ENCODE measurements around the gene RPLP1. TPM values are rescaled to one million over a fixed set of nuclear protein-coding genes. Genes with fewer than 3 reads are reported as not detected.
"Not testable (repeated sequence)": the region's sequence is repeated elsewhere in the genome, so short reads cannot be mapped to it uniquely, and the experiment has no call there.

The RPLP1 gene
- total RNA-seq, 1 donor from 2014 or later, result 1,829 TPM

DNA sequence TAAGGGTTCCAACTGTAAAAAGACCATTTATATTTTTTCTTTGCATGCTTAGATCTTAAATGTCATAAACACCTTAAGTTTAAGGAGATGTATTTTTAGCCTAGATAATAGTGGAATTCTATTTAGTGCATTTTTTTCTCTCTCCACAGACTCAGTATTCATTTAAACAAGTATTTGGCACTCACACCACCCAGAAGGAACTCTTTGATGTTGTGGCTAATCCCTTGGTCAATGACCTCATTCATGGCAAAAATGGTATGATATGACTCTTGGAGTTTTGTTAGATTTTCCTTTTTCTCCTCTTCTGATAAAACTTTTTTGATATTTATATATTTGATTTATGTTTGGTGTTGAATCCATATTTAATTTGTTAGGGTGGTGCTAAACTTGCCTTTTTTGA, 31.1 kb upstream of the RPLP1 start:
- Mint-ChIP-seq H3K4me3 (no peak overlapping the region), H3K27ac (no peak overlapping the region), H3K4me1 (peaks cover 18% of the 10 kb centered on the region), H3K36me3 (ENCODE audit: low read depth) (peaks cover 55% of the 10 kb centered on the region), H3K27me3 (no peaks in the 10 kb centered on the region), H3K9me3 (no peaks in the 10 kb centered on the region)
- DNase-seq, result no peak
- intact Hi-C loops (cut with micrococcal nuclease), result no loop called here

DNA sequence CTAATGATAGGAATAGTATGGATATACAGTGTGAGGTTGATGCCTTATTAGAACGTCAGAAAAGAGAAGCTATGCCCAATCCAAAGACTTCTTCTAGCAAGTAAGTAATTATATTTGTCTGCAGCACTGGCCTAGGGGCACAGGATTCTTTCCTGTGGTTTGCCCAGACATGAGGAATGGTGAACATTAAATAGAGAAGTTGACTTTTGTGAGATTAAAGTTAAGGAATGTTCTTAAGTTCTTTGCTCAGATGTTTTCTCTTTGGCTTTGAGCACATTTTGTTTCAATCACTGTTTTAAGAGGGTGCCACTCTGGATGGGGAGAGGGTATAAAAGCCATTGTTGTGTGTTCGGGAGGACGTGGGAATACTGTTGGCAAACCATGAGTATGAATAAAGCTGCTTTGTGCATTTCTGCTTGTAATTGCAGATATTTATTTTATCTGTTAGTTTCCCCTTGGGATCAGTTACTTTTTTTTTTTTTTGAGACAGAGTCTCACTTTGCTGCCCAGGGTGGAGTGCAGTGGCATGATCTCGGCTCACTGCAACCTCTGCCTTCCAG, 30.2 kb upstream of the RPLP1 start:
- Mint-ChIP-seq H3K4me1 (peaks cover 16% of the 10 kb centered on the region), H3K4me3 (no peak overlapping the region), H3K36me3 (ENCODE audit: low read depth) (peaks cover 58% of the 10 kb centered on the region), H3K27me3 (no peaks in the 10 kb centered on the region), H3K27ac (no peak overlapping the region), H3K9me3 (no peaks in the 10 kb centered on the region)
- no peak for DNase-seq
- intact Hi-C loops (cut with micrococcal nuclease), result loop anchor here (2.0 kb wide), 1 partner anchor 18 kb away; no protein-coding TSS in a partner anchor

DNA sequence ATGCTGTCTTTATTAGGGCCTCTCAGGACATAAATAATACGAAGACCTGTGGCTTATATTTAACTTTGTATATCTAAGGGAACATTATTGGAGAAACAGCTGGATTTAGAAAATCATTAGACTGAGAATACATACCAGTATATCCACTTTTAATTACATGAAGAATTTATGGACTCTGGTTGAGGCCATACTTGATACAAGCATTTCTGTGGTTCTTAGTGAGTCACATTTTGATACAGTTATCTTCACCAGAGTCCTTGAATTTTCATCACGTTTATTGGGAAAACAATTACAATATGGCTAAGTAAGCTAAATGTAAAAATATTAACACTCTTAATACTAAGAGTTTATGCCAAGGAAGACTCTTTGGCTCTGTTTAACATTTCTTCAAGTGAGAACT, 28.6 kb upstream of the RPLP1 start:
- intact Hi-C loops (cut with micrococcal nuclease), result no loop called here
- no peak overlapping the region for H3K4me3 Mint-ChIP-seq
- H3K27me3 Mint-ChIP-seq, result no peaks in the 10 kb centered on the region
- no peak overlapping the region for H3K27ac Mint-ChIP-seq
- no peaks in the 10 kb centered on the region for H3K9me3 Mint-ChIP-seq
- no peak for DNase-seq
- H3K36me3 Mint-ChIP-seq (ENCODE audit: low read depth), result peaks cover 54% of the 10 kb centered on the region
- peaks cover 7% of the 10 kb centered on the region for H3K4me1 Mint-ChIP-seq

DNA sequence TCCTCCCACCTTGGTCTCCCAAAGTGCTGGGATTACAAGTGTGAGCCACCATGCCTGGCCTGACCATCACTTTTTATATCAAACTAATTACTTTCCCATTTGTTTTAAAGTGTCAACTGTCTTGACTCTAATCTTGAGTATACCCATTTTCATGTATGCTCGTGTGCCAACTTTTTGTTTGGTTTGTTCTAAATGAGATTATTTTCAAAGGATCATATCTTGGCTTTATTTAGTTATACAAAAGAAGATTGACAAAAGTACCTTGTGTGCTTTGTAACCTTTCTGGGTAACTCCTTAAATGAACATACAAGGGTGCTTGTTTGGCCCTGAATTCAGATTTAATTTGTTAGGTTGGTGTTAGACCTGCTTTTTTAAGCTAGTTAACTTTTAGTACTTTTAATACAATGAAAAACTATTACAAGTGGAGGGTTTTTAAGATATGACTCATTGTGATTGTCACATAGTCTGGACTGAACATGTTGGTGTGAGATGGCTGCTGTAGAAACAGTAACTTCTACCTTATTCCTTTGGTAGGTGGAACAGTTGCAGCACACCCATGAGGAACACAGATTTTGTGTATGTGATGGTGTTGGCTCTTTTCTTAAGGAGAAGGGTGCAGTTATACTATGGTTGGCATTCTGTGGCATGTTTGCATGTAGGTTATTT, 27.7 kb upstream of the RPLP1 start:
- peaks cover 54% of the 10 kb centered on the region for H3K36me3 Mint-ChIP-seq (ENCODE audit: low read depth)
- no peak overlapping the region for H3K4me3 Mint-ChIP-seq

DNA sequence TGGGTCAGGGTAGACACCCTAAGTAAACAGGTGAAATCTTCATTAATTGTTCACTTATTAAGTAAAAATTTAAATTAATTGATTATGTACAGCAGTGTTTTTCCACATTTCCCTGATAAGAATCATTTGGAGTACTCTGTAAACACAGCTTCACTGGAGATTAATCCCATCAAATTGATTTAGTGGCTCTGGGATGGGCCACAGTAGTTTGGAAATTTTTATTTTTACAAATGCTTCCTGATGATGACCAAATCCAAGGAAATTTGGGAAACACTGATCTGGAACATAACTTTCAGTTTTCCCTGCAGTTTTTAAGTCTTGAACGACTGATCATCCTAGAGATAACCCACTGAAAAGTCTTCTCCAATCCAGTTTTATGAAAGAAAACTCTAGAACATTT, 18.8 kb upstream of the RPLP1 start:
- H3K27me3 Mint-ChIP-seq, result no peaks in the 10 kb centered on the region
- DNase-seq, result no peak
- peaks cover 58% of the 10 kb centered on the region for H3K36me3 Mint-ChIP-seq (ENCODE audit: low read depth)
- intact Hi-C loops (cut with micrococcal nuclease), result no loop called here
- H3K4me1 Mint-ChIP-seq, result peaks cover 5% of the 10 kb centered on the region
- H3K27ac Mint-ChIP-seq, result no peak overlapping the region
- H3K9me3 Mint-ChIP-seq, result no peaks in the 10 kb centered on the region
- H3K4me3 Mint-ChIP-seq, result no peak overlapping the region

More for the DNA sequence above, 27.7 kb upstream of the RPLP1 start:
- Mint-ChIP-seq H3K27me3 (no peaks in the 10 kb centered on the region), H3K9me3 (no peaks in the 10 kb centered on the region), H3K4me1 (peaks cover 2% of the 10 kb centered on the region), H3K27ac (no peak overlapping the region)
- intact Hi-C loops (cut with micrococcal nuclease), result no loop called here
- DNase-seq, result no peak

DNA sequence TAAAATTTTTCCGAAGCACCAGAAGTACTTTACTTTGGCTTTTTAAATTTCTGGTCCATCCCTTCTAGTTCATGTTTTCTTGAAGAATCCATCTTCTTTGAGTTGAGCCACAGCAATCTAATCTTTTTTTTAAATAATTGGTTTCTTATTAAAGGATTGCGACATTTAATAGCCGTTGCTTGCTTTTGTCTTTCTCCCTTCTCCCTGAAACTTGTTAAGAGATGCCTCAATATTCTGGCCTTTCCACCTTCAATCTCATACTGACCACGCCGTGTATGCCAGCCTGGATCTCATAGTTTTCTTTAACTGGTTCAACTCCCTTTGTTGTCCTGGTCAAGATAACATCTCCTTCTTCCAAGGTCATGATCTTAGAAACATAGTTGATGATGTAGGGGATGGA, 18.4 kb upstream of the RPLP1 start:
- DNase-seq, result no peak
- Mint-ChIP-seq H3K36me3 (ENCODE audit: low read depth) (peaks cover 55% of the 10 kb centered on the region), H3K4me3 (no peak overlapping the region), H3K9me3 (no peaks in the 10 kb centered on the region), H3K4me1 (peaks cover 5% of the 10 kb centered on the region), H3K27me3 (no peaks in the 10 kb centered on the region), H3K27ac (no peak overlapping the region)
- intact Hi-C loops (cut with micrococcal nuclease), result no loop called here

DNA sequence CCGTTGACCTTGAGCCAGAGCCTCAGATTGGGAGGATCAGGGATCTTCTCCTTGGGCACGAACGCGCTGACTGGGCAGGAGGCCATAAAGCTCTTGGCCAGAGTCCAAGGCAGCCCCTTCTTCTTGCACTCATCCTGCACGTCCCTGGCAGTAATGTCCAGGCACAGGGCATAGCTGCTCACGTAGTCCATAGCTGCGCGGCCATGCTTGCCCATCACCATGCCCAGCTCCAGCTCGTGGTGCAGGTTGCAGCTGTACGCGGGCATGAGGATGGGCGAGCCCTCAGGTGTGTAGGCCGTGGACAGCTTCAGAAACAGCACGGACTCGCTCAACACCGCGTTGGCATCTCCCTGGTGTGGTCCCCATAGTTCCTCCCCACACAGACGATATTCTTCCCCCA, 17.9 kb upstream of the RPLP1 start:
- H3K36me3 Mint-ChIP-seq (ENCODE audit: low read depth), result peaks cover 56% of the 10 kb centered on the region
- H3K27ac Mint-ChIP-seq, result no peak overlapping the region
- intact Hi-C loops (cut with micrococcal nuclease), result no loop called here
- DNase-seq, result no peak
- H3K27me3 Mint-ChIP-seq, result no peaks in the 10 kb centered on the region
- no peak overlapping the region for H3K4me3 Mint-ChIP-seq
- H3K4me1 Mint-ChIP-seq, result peaks cover 5% of the 10 kb centered on the region
- H3K9me3 Mint-ChIP-seq, result no peaks in the 10 kb centered on the region

DNA sequence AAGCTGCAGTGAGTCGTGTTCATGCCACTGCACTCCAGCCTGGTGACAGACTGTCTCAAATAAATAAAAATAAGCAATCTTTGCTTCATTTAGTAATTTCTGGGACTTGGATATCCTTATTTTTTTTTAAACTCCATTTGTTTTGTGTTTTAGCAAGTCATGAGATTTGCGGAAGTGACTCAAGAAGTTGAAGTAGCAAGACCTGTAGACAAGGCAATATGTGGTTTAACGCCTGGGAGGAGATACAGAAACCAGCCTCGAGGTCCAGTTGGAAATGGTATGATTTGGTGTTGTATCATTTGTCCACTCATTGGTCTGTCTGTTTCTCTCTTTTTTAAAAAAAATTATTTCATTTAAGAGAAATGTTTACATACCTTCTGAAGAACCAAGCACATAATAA, 16.6 kb upstream of the RPLP1 start:
- no peaks in the 10 kb centered on the region for H3K27me3 Mint-ChIP-seq
- H3K4me3 Mint-ChIP-seq, result no peak overlapping the region
- intact Hi-C loops (cut with micrococcal nuclease), result no loop called here
- H3K9me3 Mint-ChIP-seq, result no peaks in the 10 kb centered on the region
- DNase-seq, result no peak
- no peak overlapping the region for H3K27ac Mint-ChIP-seq
- peaks cover 2% of the 10 kb centered on the region for H3K4me1 Mint-ChIP-seq
- H3K36me3 Mint-ChIP-seq (ENCODE audit: low read depth), result peaks cover 57% of the 10 kb centered on the region

DNA sequence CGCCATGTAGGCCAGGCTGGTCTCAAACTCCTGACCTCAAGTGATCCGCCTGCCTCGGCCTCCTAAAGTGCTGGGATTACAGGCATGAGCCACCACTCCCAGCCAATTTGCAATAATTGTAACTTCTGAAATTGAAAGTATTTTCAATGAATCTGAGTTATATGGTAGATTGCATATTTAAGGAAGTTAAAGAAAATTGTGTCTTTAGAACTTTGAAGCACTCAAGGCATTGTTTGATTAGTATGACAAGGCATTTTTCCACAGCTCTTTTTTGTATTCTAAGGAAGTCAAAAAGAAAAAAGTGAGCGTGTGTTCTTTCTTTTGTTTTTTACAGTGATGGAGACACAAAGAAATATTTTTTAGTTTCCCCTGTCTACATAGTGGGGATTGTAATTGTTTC, 15.7 kb upstream of the RPLP1 start:
- H3K9me3 Mint-ChIP-seq, result no peaks in the 10 kb centered on the region
- no peak overlapping the region for H3K4me3 Mint-ChIP-seq
- no peak overlapping the region for H3K27ac Mint-ChIP-seq
- intact Hi-C loops (cut with micrococcal nuclease), result no loop called here
- no peaks in the 10 kb centered on the region for H3K27me3 Mint-ChIP-seq
- peaks cover 57% of the 10 kb centered on the region for H3K36me3 Mint-ChIP-seq (ENCODE audit: low read depth)
- no peak for DNase-seq
- H3K4me1 Mint-ChIP-seq, result peaks cover 2% of the 10 kb centered on the region

DNA sequence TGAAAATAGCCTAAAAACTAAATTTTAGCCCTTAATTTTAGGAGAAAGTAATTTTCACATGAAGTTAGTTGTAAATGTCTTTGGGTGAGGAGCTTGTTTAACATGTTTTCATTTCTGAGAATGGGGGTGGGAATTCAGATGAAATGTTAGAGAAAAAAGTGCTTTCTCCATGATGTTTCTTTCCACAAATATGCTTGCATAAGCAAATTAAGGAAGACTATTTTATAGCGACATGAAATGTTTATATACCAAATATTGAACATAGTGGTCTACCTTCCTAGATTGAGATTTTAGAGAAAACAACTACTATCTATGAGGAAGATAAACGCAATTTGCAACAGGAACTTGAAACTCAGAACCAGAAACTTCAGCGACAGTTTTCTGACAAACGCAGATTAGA, 13.0 kb upstream of the RPLP1 start:
- Mint-ChIP-seq H3K36me3 (ENCODE audit: low read depth) (peaks cover 54% of the 10 kb centered on the region), H3K27me3 (no peaks in the 10 kb centered on the region), H3K4me1 (peaks cover 15% of the 10 kb centered on the region), H3K4me3 (no peak overlapping the region), H3K27ac (no peak overlapping the region), H3K9me3 (no peaks in the 10 kb centered on the region)
- DNase-seq, result no peak
- intact Hi-C loops (cut with micrococcal nuclease), result loop anchor here (2.0 kb wide), 1 partner anchor 17 kb away; no protein-coding TSS in a partner anchor

DNA sequence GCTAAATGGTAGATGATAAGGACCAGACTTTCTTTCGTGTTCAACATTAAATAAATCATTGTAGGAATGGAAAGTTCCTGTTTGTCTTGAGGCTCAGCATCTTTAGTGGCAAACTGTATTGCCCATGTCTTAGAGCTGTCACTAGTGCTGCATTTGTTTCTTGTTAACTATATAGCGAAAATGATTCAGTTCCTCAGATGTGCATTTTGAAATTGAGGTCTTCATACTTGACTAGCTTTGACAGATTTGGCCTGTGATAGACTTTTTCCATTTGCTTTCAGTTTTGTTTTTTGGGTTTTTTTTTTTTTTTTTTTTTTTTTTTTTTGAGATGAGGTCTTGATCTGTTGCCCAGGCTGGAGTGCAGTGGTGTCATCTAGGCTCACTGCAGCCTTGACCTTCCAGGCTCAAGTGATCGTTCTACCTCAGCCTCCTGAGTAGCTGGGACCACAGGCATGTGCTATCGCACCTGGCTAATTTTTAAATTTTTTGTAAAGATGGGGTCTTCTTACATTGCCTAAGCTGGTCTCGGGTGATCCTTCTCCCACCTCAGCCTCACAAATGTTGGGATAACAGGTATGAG, 9.5 kb upstream of the RPLP1 start:
- peak overlapping the region; percentile 55 for H3K4me3 Mint-ChIP-seq
- intact Hi-C loops (cut with micrococcal nuclease), result loop anchor here (1.0 kb wide), 1 partner anchor 9 kb away; the partner anchor contains the start of gene RPLP1

DNA sequence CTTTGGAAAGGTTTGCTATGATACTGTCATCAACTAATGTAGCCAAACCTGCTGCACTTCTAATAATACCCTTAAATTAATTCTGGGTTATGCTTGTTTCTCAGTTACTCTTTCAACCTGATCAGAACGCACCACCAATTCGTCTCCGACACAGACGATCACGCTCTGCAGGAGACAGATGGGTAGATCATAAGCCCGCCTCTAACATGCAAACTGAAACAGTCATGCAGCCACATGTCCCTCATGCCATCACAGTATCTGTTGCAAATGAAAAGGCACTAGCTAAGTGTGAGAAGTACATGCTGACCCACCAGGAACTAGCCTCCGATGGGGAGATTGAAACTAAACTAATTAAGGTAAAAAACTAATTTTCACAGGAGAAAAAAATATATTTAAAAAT, 7.9 kb upstream of the RPLP1 start:
- Mint-ChIP-seq H3K27ac (peak overlapping the region; percentile 51), H3K36me3 (ENCODE audit: low read depth) (peaks cover 51% of the 10 kb centered on the region), H3K9me3 (no peaks in the 10 kb centered on the region), H3K27me3 (no peaks in the 10 kb centered on the region), H3K4me3 (no peak overlapping the region), H3K4me1 (peaks cover 13% of the 10 kb centered on the region)
- DNase-seq, result no peak
- intact Hi-C loops (cut with micrococcal nuclease), result no loop called here

More for the DNA sequence above, 9.5 kb upstream of the RPLP1 start:
- Mint-ChIP-seq H3K27me3 (no peaks in the 10 kb centered on the region), H3K27ac (peak overlapping the region; percentile 85), H3K36me3 (ENCODE audit: low read depth) (peaks cover 54% of the 10 kb centered on the region), H3K4me1 (peaks cover 13% of the 10 kb centered on the region), H3K9me3 (no peaks in the 10 kb centered on the region)
- DNase-seq, result peak; percentile 65

DNA sequence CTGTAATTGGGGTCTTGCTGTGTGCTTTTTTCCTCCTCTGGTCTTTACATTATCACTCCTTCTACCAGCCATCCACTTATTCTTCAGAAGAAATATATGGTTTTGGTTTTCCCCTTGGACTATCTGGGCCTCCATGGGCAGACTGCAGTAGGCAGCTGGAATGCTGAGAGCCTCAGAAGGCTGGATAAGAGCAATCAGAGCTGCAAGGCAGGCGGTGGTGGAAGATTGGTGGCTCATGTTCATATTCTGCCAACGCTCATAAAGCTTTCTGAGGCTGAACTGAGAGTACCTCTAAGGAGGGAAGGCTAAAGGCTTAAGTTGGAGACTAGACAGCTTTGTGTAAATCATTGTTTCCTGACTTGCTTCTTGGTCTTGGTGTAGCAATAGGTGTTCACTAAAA, 5.7 kb upstream of the RPLP1 start:
- DNase-seq, result peak; percentile 42
- Mint-ChIP-seq H3K9me3 (no peaks in the 10 kb centered on the region), H3K4me3 (no peak overlapping the region), H3K4me1 (peaks cover 18% of the 10 kb centered on the region), H3K36me3 (ENCODE audit: low read depth) (peaks cover 36% of the 10 kb centered on the region), H3K27me3 (no peaks in the 10 kb centered on the region), H3K27ac (no peak overlapping the region)
- intact Hi-C loops (cut with micrococcal nuclease), result no loop called here

DNA sequence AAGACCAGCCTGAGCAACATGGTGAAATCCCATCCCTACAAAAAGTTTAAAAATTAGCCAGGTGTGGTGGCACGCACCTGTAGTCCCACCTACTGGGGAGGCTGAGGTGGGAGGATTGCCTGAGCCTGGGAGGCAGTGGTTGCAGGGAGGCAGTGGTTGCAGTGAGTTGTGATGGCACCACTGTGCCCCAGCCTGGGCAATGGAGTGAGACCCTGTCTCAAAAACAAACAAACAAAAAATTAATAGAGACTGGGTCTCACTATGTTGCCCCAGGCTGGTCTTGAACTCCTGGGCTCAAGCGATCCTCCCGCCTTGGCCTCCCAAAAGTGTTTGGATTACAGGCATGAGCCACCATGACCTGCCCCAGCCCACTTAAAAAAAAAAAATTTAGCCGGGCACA, 2.4 kb upstream of the RPLP1 start:
- intact Hi-C loops (cut with micrococcal nuclease); H3K4me3 Mint-ChIP-seq; H3K27me3 Mint-ChIP-seq; DNase-seq; H3K27ac Mint-ChIP-seq; H3K9me3 Mint-ChIP-seq: not testable (repeated sequence)
- peaks cover 22% of the 10 kb centered on the region for H3K4me1 Mint-ChIP-seq
- peaks cover 46% of the 10 kb centered on the region for H3K36me3 Mint-ChIP-seq (ENCODE audit: low read depth)

All from activated CD4-positive, alpha-beta T cell treated with anti-CD3 and anti-CD28 coated beads, Interleukin-2, amount 10 ng/mL, durations not matched to agents 24 days and 14 days (primary cell).